Mesenchymal stem cell (in vitro differentiated cells and primary cell): ENCODE results near the gene UBE2F.

Experiments
- DNase-seq: peaks from one replicate; pipeline ENCODE4 v3.0.0-alpha.2; 2013
- H2AFZ ChIP-seq: one replicate; pipeline ENCODE4 v1.6.1; 2013; ENCODE audit warnings: low read depth, mild to moderate bottlenecking, control low read depth, inconsistent platforms, low read length, moderate library complexity
- H2AK5ac ChIP-seq: 2 replicates; pipeline ENCODE4 v1.6.1; 2013; ENCODE audit warnings: low read length, moderate library complexity, mild to moderate bottlenecking, inconsistent platforms; ENCODE audit not compliant: severe bottlenecking
- H2BK120ac ChIP-seq: one replicate; pipeline ENCODE4 v1.6.1; 2013; ENCODE audit warnings: low read depth, mild to moderate bottlenecking, inconsistent platforms, low read length, moderate library complexity
- H2BK12ac ChIP-seq, 2 experiments: one replicate each; pipeline ENCODE4 v1.6.1; 2013; ENCODE audit warnings: inconsistent platforms in 2 of 2, low read length in 2 of 2, mild to moderate bottlenecking in 2 of 2, moderate library complexity in 2 of 2, control low read depth in 1 of 2
- H2BK15ac ChIP-seq: one replicate; pipeline ENCODE4 v1.6.1; 2013; ENCODE audit warnings: mild to moderate bottlenecking, low read depth, inconsistent platforms; ENCODE audit not compliant: poor library complexity, severe bottlenecking
- H2BK5ac ChIP-seq: 2 replicates; pipeline ENCODE4 v1.6.1; 2013; ENCODE audit warnings: low read depth, mild to moderate bottlenecking, low read length, control low read depth, inconsistent platforms; ENCODE audit not compliant: poor library complexity, severe bottlenecking
- H3K14ac ChIP-seq, 2 experiments: one replicate each; pipeline ENCODE4 v1.6.1; 2013; ENCODE audit warnings: inconsistent platforms in 2 of 2, low read length in 2 of 2, control low read depth in 1 of 2, mild to moderate bottlenecking in 1 of 2, moderate library complexity in 1 of 2
- H3K18ac ChIP-seq, 2 experiments: one replicate each; pipeline ENCODE4 v1.6.1; 2013; ENCODE audit warnings: inconsistent platforms in 2 of 2, low read length in 2 of 2, control low read depth in 1 of 2, low read depth in 1 of 2, mild to moderate bottlenecking in 1 of 2
- H3K23ac ChIP-seq, 2 experiments: one replicate each; pipeline ENCODE4 v1.6.1; 2013; ENCODE audit warnings: inconsistent platforms in 2 of 2, low read length in 2 of 2, mild to moderate bottlenecking in 2 of 2, moderate library complexity in 2 of 2, control low read depth in 1 of 2
- H3K27ac ChIP-seq: 2 replicates; pipeline ENCODE4 v1.5.1; 2013; ENCODE audit warnings: mild to moderate bottlenecking, moderate library complexity, low read length, control low read depth, inconsistent platforms; ENCODE audit not compliant: poor library complexity, severe bottlenecking
- H3K27me3 ChIP-seq, 2 experiments: 2 replicates each; pipeline versions ENCODE4 v1.6.1 to v1.7.0; 2013; ENCODE audit warnings: low read length in 2 of 2, mild to moderate bottlenecking in 2 of 2, moderate library complexity in 2 of 2, control low read depth in 1 of 2, inconsistent platforms in 1 of 2; ENCODE audit not compliant: control insufficient read depth in 1 of 2, insufficient read depth in 1 of 2
- H3K36me3 ChIP-seq, 2 experiments: 2 replicates each; pipeline versions ENCODE4 v1.6.1 to v1.7.0; 2013; ENCODE audit warnings: low read length in 2 of 2, control low read depth in 1 of 2, inconsistent platforms in 1 of 2, low read depth in 1 of 2, mild to moderate bottlenecking in 1 of 2; ENCODE audit not compliant: insufficient read depth in 2 of 2, control insufficient read depth in 1 of 2
- H3K4ac ChIP-seq, 2 experiments: one replicate each; pipeline ENCODE4 v1.6.1; 2013; ENCODE audit warnings: inconsistent platforms in 2 of 2, low read length in 2 of 2, mild to moderate bottlenecking in 2 of 2, moderate library complexity in 2 of 2, control low read depth in 1 of 2, low read depth in 1 of 2
- H3K4me1 ChIP-seq: 2 replicates; pipeline ENCODE4 v1.6.1; 2013; ENCODE audit warnings: low read depth, low read length, control low read depth; ENCODE audit not compliant: control insufficient read depth, insufficient read depth
- H3K4me2 ChIP-seq: 2 replicates; pipeline ENCODE4 v1.6.1; 2013; ENCODE audit warnings: low read length, mild to moderate bottlenecking, inconsistent platforms; ENCODE audit not compliant: poor library complexity, severe bottlenecking
- H3K4me3 ChIP-seq, 2 experiments: 2 replicates each; pipeline versions ENCODE4 v1.5.1 to v1.7.0; 2013; ENCODE audit warnings: low read length in 2 of 2, mild to moderate bottlenecking in 2 of 2, control low read depth in 1 of 2, low read depth in 1 of 2; ENCODE audit not compliant: insufficient read depth in 1 of 2
- H3K79me1 ChIP-seq: replicated peaks from 2 replicates; pipeline ENCODE4 v1.6.1; 2013; ENCODE audit warnings: mild to moderate bottlenecking, control low read depth, low read length, inconsistent platforms; ENCODE audit not compliant: poor library complexity, severe bottlenecking
- H3K9ac ChIP-seq: 2 replicates; pipeline ENCODE4 v1.7.0; 2013; ENCODE audit warnings: mild to moderate bottlenecking, low read length, moderate library complexity
- H3K9me3 ChIP-seq: 2 replicates; pipeline ENCODE4 v1.7.0; 2013; ENCODE audit warnings: mild to moderate bottlenecking, low read length; ENCODE audit not compliant: control insufficient read depth
- H4K8ac ChIP-seq: one replicate; pipeline ENCODE4 v1.6.1; 2013; ENCODE audit warnings: inconsistent platforms, mild to moderate bottlenecking, low read length, moderate library complexity
- H4K91ac ChIP-seq: one replicate; pipeline ENCODE4 v1.6.1; 2013; ENCODE audit warnings: mild to moderate bottlenecking, low read length, inconsistent platforms
- WGBS: methylation state at CpG from one replicate; pipeline ENCODE4 v1.1.7; 2013; ENCODE audit warnings: mixed read lengths; 5-methylcytosine and 5-hydroxymethylcytosine counted together

The UBE2F gene

DNA sequence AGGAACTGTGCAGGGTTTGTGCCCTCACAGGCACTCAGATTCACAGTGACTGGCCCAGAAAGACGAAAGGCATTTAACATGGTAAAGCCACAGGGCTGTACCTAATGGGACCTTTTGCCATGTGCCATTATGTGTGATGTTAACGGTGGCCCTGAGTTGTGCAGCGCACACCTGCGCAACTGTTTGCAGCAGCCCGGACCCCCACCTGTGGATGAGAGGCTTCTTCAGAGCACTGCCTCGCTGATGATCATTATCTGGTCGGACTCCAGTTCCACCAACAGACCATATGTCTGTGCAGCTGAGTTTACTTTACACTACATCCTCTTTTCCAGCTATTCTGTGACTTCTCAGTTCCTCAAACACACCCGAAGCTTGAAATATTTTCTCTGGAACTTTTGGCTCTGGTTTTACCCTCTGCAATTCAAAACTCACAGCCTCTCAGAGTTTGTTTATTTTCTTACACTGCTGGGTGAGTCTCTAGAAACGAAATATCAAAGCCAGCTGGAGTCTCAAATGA is 35.6 kb upstream of the UBE2F start:
- Histone ChIP-seq H3K79me1 (no peaks in the 10 kb centered on the region), H4K91ac (no peak overlapping the region), H3K4me1 (peaks cover 4% of the 10 kb centered on the region), H3K23ac (no peak overlapping the region), H3K9ac (no peak overlapping the region), H3K4me2 (no peak overlapping the region), H3K9me3 (no peaks in the 10 kb centered on the region), H2BK12ac (peak overlapping the region in 1 of 2 experiments; percentile 46), H3K14ac (no peak overlapping the region), H4K8ac (no peak overlapping the region), H3K27ac (no peak overlapping the region), H3K18ac (peak overlapping the region in 1 of 2 experiments; percentile 38), H2AK5ac (no peak overlapping the region), H3K36me3 (no peaks in the 10 kb centered on the region), H2AFZ (no peak overlapping the region), H2BK5ac (no peak overlapping the region), H3K27me3 (peaks cover 7 to 11% of the 10 kb centered on the region in 2 experiments), H2BK120ac (no peak overlapping the region), H2BK15ac (no peak overlapping the region), H3K4me3 (no peak overlapping the region), H3K4ac (no peak overlapping the region)
- WGBS, result 60% methylated on average over 9 of the region's 9 CpGs
- peak; percentile 18 for DNase-seq

DNA sequence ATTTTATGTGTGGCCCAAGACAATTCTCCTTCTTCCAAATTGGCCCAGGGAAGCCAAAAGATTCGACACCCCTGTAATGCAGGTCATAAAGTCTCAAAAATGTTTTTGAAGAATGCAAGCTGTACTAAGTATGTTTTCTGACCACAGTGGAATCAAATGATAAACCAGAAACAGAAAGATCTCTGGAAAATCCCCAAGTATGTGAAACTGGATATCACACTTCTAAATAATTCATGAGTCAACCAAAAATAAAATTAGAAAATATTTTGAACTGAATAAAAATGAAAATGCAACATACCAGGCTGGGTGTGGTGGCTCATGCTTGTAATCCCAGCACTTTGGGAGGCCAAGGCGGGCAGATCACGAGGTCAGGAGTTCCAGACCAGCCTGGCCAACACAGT is 34.1 kb upstream of the UBE2F start:
- no peak overlapping the region for H4K91ac ChIP-seq
- no peak overlapping the region for H2BK120ac ChIP-seq
- no peak overlapping the region for H3K4me3 ChIP-seq
- no peak overlapping the region for H3K14ac ChIP-seq
- no peaks in the 10 kb centered on the region for H3K79me1 ChIP-seq
- no peaks in the 10 kb centered on the region for H3K36me3 ChIP-seq
- H2BK5ac ChIP-seq, result no peak overlapping the region
- no peak overlapping the region for H3K9ac ChIP-seq
- H2AFZ ChIP-seq, result no peak overlapping the region
- no peak overlapping the region for H2AK5ac ChIP-seq
- H3K23ac ChIP-seq, result no peak overlapping the region
- H3K4me1 ChIP-seq, result peaks cover 4% of the 10 kb centered on the region
- no peak overlapping the region for H4K8ac ChIP-seq
- H3K4me2 ChIP-seq, result no peak overlapping the region
- H3K9me3 ChIP-seq, result no peaks in the 10 kb centered on the region
- no peak overlapping the region for H3K18ac ChIP-seq
- DNase-seq, result no peak
- 100% methylated on average over 2 of the region's 3 CpGs for WGBS
- H3K27me3 ChIP-seq, result peaks cover 7 to 9% of the 10 kb centered on the region in 2 experiments
- no peak overlapping the region for H3K27ac ChIP-seq
- no peak overlapping the region for H2BK15ac ChIP-seq
- no peak overlapping the region for H3K4ac ChIP-seq
- no peak overlapping the region for H2BK12ac ChIP-seq

DNA sequence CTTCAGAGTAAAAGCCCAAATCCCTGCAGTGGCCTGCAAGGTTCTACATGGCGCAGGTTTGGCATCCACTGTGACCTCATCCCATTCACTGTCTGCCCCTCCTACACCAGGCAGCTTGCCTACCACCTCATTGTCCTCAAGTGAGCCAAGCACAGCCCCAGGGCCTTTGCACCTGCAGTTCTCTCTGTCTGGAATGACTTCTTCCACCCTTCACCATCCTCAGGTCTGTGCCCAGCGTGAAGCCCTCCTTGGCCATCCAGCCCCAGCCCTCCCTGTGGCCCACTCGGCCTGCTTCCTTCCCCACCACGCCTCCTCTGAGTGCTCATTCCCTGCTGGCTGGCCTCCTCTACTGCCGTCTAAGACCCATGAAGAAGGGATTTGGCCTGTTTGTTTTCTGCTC is 32.6 kb upstream of the UBE2F start:
- H3K9ac ChIP-seq, result no peak overlapping the region
- no peak overlapping the region for H2AFZ ChIP-seq
- H3K9me3 ChIP-seq, result no peaks in the 10 kb centered on the region
- H4K8ac ChIP-seq, result no peak overlapping the region
- DNase-seq, result no peak
- 93% methylated on average over 5 of the region's 5 CpGs for WGBS
- no peak overlapping the region for H2BK15ac ChIP-seq
- no peak overlapping the region for H2BK120ac ChIP-seq
- H3K18ac ChIP-seq, result no peak overlapping the region
- peaks cover 4% of the 10 kb centered on the region for H3K4me1 ChIP-seq
- H3K14ac ChIP-seq, result peak overlapping the region in 1 of 2 experiments; percentile 26
- H3K4me3 ChIP-seq, result no peak overlapping the region
- H2BK5ac ChIP-seq, result no peak overlapping the region
- H4K91ac ChIP-seq, result no peak overlapping the region
- no peak overlapping the region for H2BK12ac ChIP-seq
- H3K4me2 ChIP-seq, result no peak overlapping the region
- H3K4ac ChIP-seq, result no peak overlapping the region
- H3K36me3 ChIP-seq, result no peaks in the 10 kb centered on the region
- peaks cover 5 to 7% of the 10 kb centered on the region in 2 experiments for H3K27me3 ChIP-seq
- H3K23ac ChIP-seq, result no peak overlapping the region
- H3K79me1 ChIP-seq, result no peaks in the 10 kb centered on the region
- H2AK5ac ChIP-seq, result no peak overlapping the region
- H3K27ac ChIP-seq, result no peak overlapping the region

DNA sequence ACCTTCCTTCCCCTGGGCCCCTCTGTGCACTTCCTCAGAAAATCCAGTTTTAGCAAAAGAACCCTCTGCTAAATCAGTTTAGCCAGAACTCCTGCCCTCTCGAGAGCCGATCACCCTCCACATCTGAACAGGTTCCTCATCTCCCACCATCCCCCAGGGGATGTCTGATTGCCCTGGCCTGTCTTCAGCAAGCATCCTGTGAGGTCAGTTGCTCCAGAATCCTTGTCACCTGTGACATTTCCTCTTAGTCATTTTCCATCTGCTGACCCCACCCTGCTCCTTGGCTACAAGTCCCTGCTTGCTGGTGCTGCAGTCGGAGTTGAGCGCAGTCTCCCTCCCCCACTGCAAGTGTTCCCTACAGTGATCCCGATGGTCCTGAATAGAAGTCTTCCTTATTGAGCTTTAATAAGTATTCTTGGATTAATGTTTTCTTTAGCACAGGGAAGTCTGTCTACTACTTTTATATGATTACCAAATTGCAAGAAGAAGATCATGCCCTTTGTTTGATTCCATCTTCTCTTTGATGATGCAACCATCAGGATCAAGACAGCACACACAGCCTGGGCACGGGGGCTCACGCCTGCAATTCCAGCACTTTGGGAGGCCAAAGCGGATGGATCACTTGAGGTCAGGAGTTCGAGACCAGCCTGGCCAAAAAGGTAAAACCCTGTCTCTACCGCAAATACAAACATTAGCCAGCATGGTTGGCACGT is 30.9 kb upstream of the UBE2F start:
- Histone ChIP-seq H4K8ac (no peak overlapping the region), H2AFZ (no peak overlapping the region), H2AK5ac (no peak overlapping the region), H2BK120ac (no peak overlapping the region), H4K91ac (no peak overlapping the region), H3K4me1 (peaks cover 4% of the 10 kb centered on the region), H3K27ac (no peak overlapping the region), H2BK15ac (no peak overlapping the region), H3K9ac (no peak overlapping the region), H3K4ac (peak overlapping the region in 1 of 2 experiments; percentile 50), H3K36me3 (no peaks in the 10 kb centered on the region), H3K4me2 (no peak overlapping the region), H2BK12ac (peak overlapping the region in 1 of 2 experiments; percentile 54), H3K79me1 (no peaks in the 10 kb centered on the region), H3K27me3 (peaks cover 0 to 3% of the 10 kb centered on the region in 2 experiments), H3K18ac (no peak overlapping the region), H3K9me3 (no peaks in the 10 kb centered on the region), H3K14ac (no peak overlapping the region), H2BK5ac (no peak overlapping the region), H3K4me3 (no peak overlapping the region), H3K23ac (no peak overlapping the region)
- WGBS, result 90% methylated on average over 8 of the region's 11 CpGs
- DNase-seq, result no peak
